Endothelial cell of coronary artery (primary cell): Measurements from ENCODE around the gene CDT1. TPM values are rescaled to one million over a fixed set of nuclear protein-coding genes. Genes with fewer than 3 reads are reported as not detected.

ENCODE experiments used
- total RNA-seq: library from RNA; depleted of rRNA; stranded (reverse); fragments of >200 nt; gene quantifications from 2 replicates; pipeline ENCODE4 v1.2.3, GENCODE V29; 2014

Gene CDT1
- 4.0 and 7.5 TPM in 2 replicates for total RNA-seq

GRCh38 chr16:88803264-88803987, at the start of gene CDT1:
Gene CDT1, plus strand, starts transcription at chr16:88803789. Its CDS starts 43 bp downstream, at chr16:88803832.

GRCh38 chr16:88785106-88785924, 18.3 kb upstream of the CDT1 start, which contains the start of gene PIEZO1:
Gene PIEZO1, minus strand, starts transcription at chr16:88785220. Its CDS starts 256 bp downstream, at chr16:88784964.

DNA sequence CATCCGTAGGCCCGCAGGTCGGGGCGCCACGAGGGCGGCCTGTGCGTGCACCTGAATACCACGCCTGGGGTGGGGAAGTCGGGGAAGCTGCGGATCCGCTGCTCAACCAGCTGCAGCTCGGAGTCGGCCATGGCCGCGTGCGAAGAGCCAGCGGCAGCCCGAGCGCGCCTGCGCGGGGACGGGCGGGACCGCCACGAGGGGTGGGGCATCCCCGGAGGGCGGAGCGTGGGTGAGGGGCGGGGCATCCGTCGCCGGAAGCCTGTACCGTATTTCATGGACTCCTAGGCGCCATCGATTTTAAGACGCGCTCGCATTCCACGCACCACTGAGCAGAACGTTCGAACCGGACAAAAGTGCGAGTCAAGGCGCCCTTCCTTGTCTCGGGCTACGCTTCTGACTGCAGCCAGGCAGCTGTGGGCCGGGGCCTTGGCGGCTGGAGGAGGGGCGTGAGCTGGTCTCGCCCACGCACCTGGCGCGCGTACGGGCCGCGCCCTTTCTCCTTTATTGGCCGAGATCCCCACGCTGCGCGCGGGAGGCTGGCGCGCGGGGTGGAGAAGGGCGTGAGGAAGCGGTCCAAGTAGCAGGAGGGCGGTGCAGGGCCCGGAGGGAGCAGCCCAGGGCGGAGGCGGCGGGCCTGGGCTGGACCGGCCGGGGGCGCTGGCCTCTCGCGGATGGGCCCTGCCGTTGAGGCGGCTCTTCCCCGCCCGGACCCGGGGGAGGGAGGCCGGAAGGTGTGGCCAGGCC, 8.4 kb downstream of the CDT1 start, which contains the start of gene APRT:
Gene APRT, minus strand, starts transcription at position 160 of the 744 bp plus-strand sequence. Its CDS starts 29 bp downstream, at position 131.

GRCh38 chr16:88856828-88857727, 53.5 kb downstream of the CDT1 start, which contains the start of the genes GALNS and TRAPPC2L:
Gene GALNS, minus strand, starts transcription at chr16:88856947. Its CDS starts 70 bp downstream, at chr16:88856877.
Gene TRAPPC2L, plus strand, starts transcription at chr16:88857127. Its CDS starts 24 bp downstream, at chr16:88857151.

Other genes with a start within 250 kb of the CDT1 start
- 10.9 and 13.9 TPM in 2 replicates for gene ZC3H18, start 233.4 kb upstream of the CDT1 start, total RNA-seq
- gene IL17C, start 165.2 kb upstream of the CDT1 start, total RNA-seq = 0.09 TPM in 1 of 2 replicates, not detected in the other
- gene CYBA, start 152.7 kb upstream of the CDT1 start, total RNA-seq = 114 and 129 TPM in 2 replicates
- 36.1 and 36.8 TPM in 2 replicates for gene MVD, start 140.7 kb upstream of the CDT1 start, total RNA-seq
- gene SNAI3, start 117.3 kb upstream of the CDT1 start, total RNA-seq = under 0.01 and 0.09 TPM in 2 replicates
- gene RNF166, start 97.4 kb upstream of the CDT1 start, total RNA-seq = 15.9 and 19.5 TPM in 2 replicates
- gene CTU2, start 97.3 kb upstream of the CDT1 start, total RNA-seq = 24.8 TPM in 2 replicates
- 205 and 395 TPM in 2 replicates for gene PIEZO1, start 18.6 kb upstream of the CDT1 start, total RNA-seq
- 102 and 118 TPM in 2 replicates for gene APRT, start 8.1 kb downstream of the CDT1 start, total RNA-seq
- gene GALNS, start 53.2 kb downstream of the CDT1 start, total RNA-seq = 10.8 and 21.0 TPM in 2 replicates
- 44.1 and 79.7 TPM in 2 replicates for gene TRAPPC2L, start 53.3 kb downstream of the CDT1 start, total RNA-seq
- not detected in 2 replicates for gene PABPN1L, start 62.9 kb downstream of the CDT1 start, total RNA-seq
- not detected in 2 replicates for gene CBFA2T3, start 173.4 kb downstream of the CDT1 start, total RNA-seq